ENCODE data around the gene MCHR2.
A peak's percentile ranks its signal among the peaks of the same experiment; 100 is the strongest.

Gene MCHR2

GRCh38 chr6:100022847-100023246 is 28.8 kb upstream of the MCHR2 start:
- no peaks in the 10 kb centered on the region for H3K27me3 ChIP-seq (replicated peaks; ENCODE audit: insufficient read depth, low read length)
- H3K9me3 ChIP-seq (replicated peaks; ENCODE audit: insufficient read depth, low read length), result no peaks in the 10 kb centered on the region
- H3K4me3 ChIP-seq (ENCODE audit: low read length), result no peak overlapping the region
- H3K4me2 ChIP-seq (ENCODE audit: low read depth, low read length), result no peak overlapping the region
- H3K9me2 ChIP-seq (replicated peaks; ENCODE audit: insufficient read depth, low read length), result no peaks in the 10 kb centered on the region
- no peaks in the 10 kb centered on the region for H3K36me3 ChIP-seq (replicated peaks; ENCODE audit: insufficient read depth, low read length)
- no peak for DNase-seq
- H3K4me1 ChIP-seq (ENCODE audit: low read length), result no peaks in the 10 kb centered on the region
- H4K20me1 ChIP-seq (ENCODE audit: insufficient read depth, low read length), result no peaks in the 10 kb centered on the region
- no peak overlapping the region for H3K27ac ChIP-seq (ENCODE audit: low read length)
- no peak overlapping the region for H3K9ac ChIP-seq (ENCODE audit: low read length)
- no peaks in the 10 kb centered on the region for H3K79me2 ChIP-seq (ENCODE audit: low read length)
- no peak for TF ChIP-seq EZH2 (optimal IDR thresholded peaks at IDR 0.05; ENCODE audit: low read depth, low read length)
- TF ChIP-seq CTCF (IDR thresholded peaks at IDR 0.05; ENCODE audit: low read length), result no peak
- TF ChIP-seq EZH2phosphoT487 (IDR thresholded peaks at IDR 0.05; ENCODE audit: low read length), result no peak
- H3F3A ChIP-seq (ENCODE audit: insufficient read depth, low read length), result no peaks in the 10 kb centered on the region
- no peak overlapping the region for H2AFZ ChIP-seq (ENCODE audit: low read length)

GRCh38 chr6:100008857-100009256 is 14.8 kb upstream of the MCHR2 start:
- Histone ChIP-seq H3K27me3 (replicated peaks; ENCODE audit: insufficient read depth, low read length) (no peaks in the 10 kb centered on the region), H3K36me3 (replicated peaks; ENCODE audit: insufficient read depth, low read length) (no peaks in the 10 kb centered on the region), H3K4me3 (ENCODE audit: low read length) (no peak overlapping the region), H4K20me1 (ENCODE audit: insufficient read depth, low read length) (no peaks in the 10 kb centered on the region), H3K79me2 (ENCODE audit: low read length) (no peaks in the 10 kb centered on the region), H3K9me3 (replicated peaks; ENCODE audit: insufficient read depth, low read length) (no peaks in the 10 kb centered on the region), H3K9me2 (replicated peaks; ENCODE audit: insufficient read depth, low read length) (no peaks in the 10 kb centered on the region), H3K4me2 (ENCODE audit: low read depth, low read length) (no peak overlapping the region), H2AFZ (ENCODE audit: low read length) (no peak overlapping the region), H3K9ac (ENCODE audit: low read length) (no peak overlapping the region), H3K4me1 (ENCODE audit: low read length) (no peaks in the 10 kb centered on the region), H3F3A (ENCODE audit: insufficient read depth, low read length) (no peaks in the 10 kb centered on the region), H3K27ac (ENCODE audit: low read length) (no peak overlapping the region)
- DNase-seq, result no peak
- TF ChIP-seq CTCF (IDR thresholded peaks at IDR 0.05; ENCODE audit: low read length) (no peak), EZH2phosphoT487 (IDR thresholded peaks at IDR 0.05; ENCODE audit: low read length) (no peak), EZH2 (optimal IDR thresholded peaks at IDR 0.05; ENCODE audit: low read depth, low read length) (no peak)

- no peak overlapping the region for H3K4me2 ChIP-seq (ENCODE audit: low read depth, low read length)
- no peaks in the 10 kb centered on the region for H3K9me2 ChIP-seq (replicated peaks; ENCODE audit: insufficient read depth, low read length)
- H3K4me3 ChIP-seq (ENCODE audit: low read length), result no peak overlapping the region
- no peak overlapping the region for H3K27ac ChIP-seq (ENCODE audit: low read length)
- H3K9ac ChIP-seq (ENCODE audit: low read length), result no peak overlapping the region
- peak; percentile 57 for DNase-seq
- no peaks in the 10 kb centered on the region for H4K20me1 ChIP-seq (ENCODE audit: insufficient read depth, low read length)
- no peaks in the 10 kb centered on the region for H3K4me1 ChIP-seq (ENCODE audit: low read length)
- no peaks in the 10 kb centered on the region for H3K9me3 ChIP-seq (replicated peaks; ENCODE audit: insufficient read depth, low read length)
- TF ChIP-seq EZH2 (optimal IDR thresholded peaks at IDR 0.05; ENCODE audit: low read depth, low read length), result no peak
- no peak for TF ChIP-seq EZH2phosphoT487 (IDR thresholded peaks at IDR 0.05; ENCODE audit: low read length)
- peak; percentile 95 for TF ChIP-seq CTCF (IDR thresholded peaks at IDR 0.05; ENCODE audit: low read length)
- no peaks in the 10 kb centered on the region for H3K79me2 ChIP-seq (ENCODE audit: low read length)
- no peaks in the 10 kb centered on the region for H3K27me3 ChIP-seq (replicated peaks; ENCODE audit: insufficient read depth, low read length)
- no peaks in the 10 kb centered on the region for H3F3A ChIP-seq (ENCODE audit: insufficient read depth, low read length)
- peak overlapping the region; percentile 53; the same call in 1 of the 2 replicates for H2AFZ ChIP-seq (ENCODE audit: low read length)
- no peaks in the 10 kb centered on the region for H3K36me3 ChIP-seq (replicated peaks; ENCODE audit: insufficient read depth, low read length)
Measured at GRCh38 chr6:100001915-100002388, 7.9 kb upstream of the MCHR2 start.
